PC-3 (cell line): Measurements from ENCODE around the gene EEIG2. TPM values are rescaled to one million over a fixed set of nuclear protein-coding genes. Genes with fewer than 3 reads are reported as not detected.

Experiments used
- ATAC-seq: fragments of 200-7000 bp; cut with Tn5 transposase; 2 replicates; pipeline ENCODE4 v1.9.1; 2020; ENCODE audit warnings: mild to moderate bottlenecking, moderate library complexity
- BruUV-seq: library from RNA; stranded (reverse); fragments of 400-500 nt; replicated peaks from 2 replicates; lab custom pipeline; 2021; lab: Mats Ljungman, UMichigan
- CTCF ChIA-PET: fragments of 300-600 bp; sonication (Branson Sonifier 250); formaldehyde crosslinking; loops from one replicate; lab custom pipeline; 2022; ENCODE audit warnings: antibody characterized with exemption; lab: Charles Lee
- POLR2A ChIA-PET: fragments of 300-600 bp; sonication (Branson Sonifier 250); formaldehyde crosslinking; loops from one replicate; lab custom pipeline; 2022; ENCODE audit warnings: antibody characterized with exemption; ENCODE audit not compliant: unreplicated experiment; lab: Charles Lee
- DNase-seq: peaks from one replicate; pipeline ENCODE4 v3.0.0-alpha.2; 2015
- H2AFZ ChIP-seq: fragments of 300-600 bp; sonication (generic); 2 replicates; pipeline ENCODE4 v1.6.0; 2016; ENCODE audit warnings: antibody characterized with exemption, low read length
- H3F3A ChIP-seq: fragments of 300-600 bp; sonication (generic); one replicate; pipeline ENCODE4 v1.6.0; 2017; ENCODE audit warnings: antibody characterized with exemption, low read length, control low read depth, mild to moderate bottlenecking; ENCODE audit not compliant: unreplicated experiment
- H3K27ac ChIP-seq: fragments of 300-600 bp; sonication (generic); 2 replicates; pipeline ENCODE4 v1.5.1; 2016; ENCODE audit warnings: mild to moderate bottlenecking, low read length
- H3K27me3 ChIP-seq: fragments of 300-600 bp; sonication (generic); 2 replicates; pipeline ENCODE4 v1.6.1; 2016; ENCODE audit warnings: low read length, mixed read lengths
- H3K36me3 ChIP-seq: fragments of 300-600 bp; sonication (generic); 2 replicates; pipeline ENCODE4 v1.6.1; 2016; ENCODE audit warnings: low read depth, mixed run types, low read length, mixed read lengths
- H3K4me1 ChIP-seq: fragments of 300-600 bp; sonication (generic); 2 replicates; pipeline ENCODE4 v1.5.1; 2016; ENCODE audit warnings: low read length; ENCODE audit not compliant: insufficient read depth
- H3K4me2 ChIP-seq: fragments of 300-600 bp; sonication (generic); 2 replicates; pipeline ENCODE4 v1.6.0; 2016; ENCODE audit warnings: low read length
- H3K4me3 ChIP-seq: fragments of 300-600 bp; sonication (generic); 2 replicates; pipeline ENCODE4 v1.5.1; 2016; ENCODE audit warnings: mild to moderate bottlenecking, low read length, mixed read lengths
- H3K79me2 ChIP-seq: fragments of 300-600 bp; sonication (generic); 2 replicates; pipeline ENCODE4 v1.6.1; 2017; ENCODE audit warnings: low read length, mixed read lengths
- H3K9ac ChIP-seq: fragments of 300-600 bp; sonication (generic); 2 replicates; pipeline ENCODE4 v1.6.0; 2016; ENCODE audit warnings: mild to moderate bottlenecking, low read length
- H3K9me2 ChIP-seq: fragments of 300-600 bp; sonication (generic); replicated peaks from 2 replicates; pipeline ENCODE4 v1.6.1; 2016; ENCODE audit warnings: mixed run types, low read length, mixed read lengths
- H3K9me3 ChIP-seq: fragments of 300-600 bp; sonication (generic); 2 replicates; pipeline ENCODE4 v1.6.1; 2016; ENCODE audit warnings: low read length, mixed read lengths
- H4K20me1 ChIP-seq: fragments of 300-600 bp; sonication (generic); 2 replicates; pipeline ENCODE4 v1.6.1; 2016; ENCODE audit warnings: low read length, mixed read lengths
- EZH2 ChIP-seq: fragments of 300-600 bp; sonication (generic); IDR thresholded peaks from one replicate; pipeline ENCODE4 v1.6.1; 2017; ENCODE audit warnings: antibody characterized with exemption, mild to moderate bottlenecking, low read length; ENCODE audit not compliant: unreplicated experiment
- EZH2phosphoT487 ChIP-seq: fragments of 300-600 bp; sonication (generic); IDR thresholded peaks from 2 replicates; pipeline ENCODE4 v1.6.1; 2018; ENCODE audit warnings: mild to moderate bottlenecking, antibody characterized with exemption, low read length, borderline replicate concordance
- intact Hi-C: fragments of 100-400 bp; cut with micrococcal nuclease; formaldehyde crosslinking; loops from 2 replicates; pipeline ENCODE4 v1.9.0; 2023
- total RNA-seq: library from RNA; depleted of rRNA; stranded (reverse); fragments of >200 nt; gene quantifications from 2 replicates; pipeline ENCODE4 v1.2.3, GENCODE V29; 2014
- TF ChIP-seq, protein P1 (sequence below): fragments of 300-600 bp; sonication (generic); conservative IDR thresholded peaks from 2 replicates; pipeline ENCODE4 v1.5.1; 2017; ENCODE audit warnings: antibody characterized with exemption, low read depth, mild to moderate bottlenecking, low read length

EEIG2 gene
- total RNA-seq, 1 experiment from 2014 or later, result 6.2 TPM

DNA sequence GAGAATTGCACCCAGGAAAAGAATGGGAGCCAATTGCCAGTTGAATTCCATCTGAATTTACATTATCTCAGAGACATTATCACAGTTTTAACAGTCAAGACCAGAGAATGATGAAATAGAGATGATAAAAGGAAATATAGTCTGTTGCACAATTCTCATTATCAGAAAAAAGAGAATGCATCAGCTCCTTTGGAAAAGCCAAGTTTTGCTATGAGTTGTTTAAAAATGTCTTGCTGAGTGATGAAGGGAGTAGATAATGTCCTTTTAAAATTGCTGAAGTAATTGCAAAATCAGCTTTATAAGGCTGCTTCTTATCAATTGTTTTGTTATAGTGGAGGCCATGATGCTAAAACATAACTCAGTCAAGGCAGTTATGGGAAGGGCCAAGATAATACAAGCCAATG lies 37.9 kb upstream of the EEIG2 start:
- POLR2A ChIA-PET, result no interaction called here
- H3K4me1 ChIP-seq, result no peaks in the 10 kb centered on the region

DNA sequence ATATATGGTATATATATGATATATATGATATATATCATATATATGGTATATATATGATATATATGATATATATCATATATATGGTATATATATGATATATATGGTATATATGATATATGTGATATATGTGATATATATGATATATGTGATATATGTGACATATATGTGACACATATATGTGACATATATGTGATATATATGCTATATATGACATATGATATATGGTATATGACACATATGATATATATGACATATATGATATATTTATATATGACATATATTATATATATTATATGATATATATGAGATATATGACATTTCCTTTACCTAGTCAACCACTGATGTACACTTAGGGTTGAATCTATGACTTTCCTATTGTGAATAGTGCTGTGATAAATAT lies 36.1 kb upstream of the EEIG2 start:
- no peaks in the 10 kb centered on the region for H3F3A ChIP-seq
- BruUV-seq, result no TSS peak
- DNase-seq (no peak), ATAC-seq (no peak)
- no peak overlapping the region for H3K27ac ChIP-seq
- CTCF ChIA-PET, result no interaction called here
- no peaks in the 10 kb centered on the region for H3K36me3 ChIP-seq
- no peak overlapping the region for H3K9ac ChIP-seq
- H3K9me2 ChIP-seq, result no peaks in the 10 kb centered on the region
- no peak overlapping the region for H3K4me2 ChIP-seq
- H4K20me1 ChIP-seq, result no peaks in the 10 kb centered on the region
- H3K79me2 ChIP-seq, result no peaks in the 10 kb centered on the region
- H3K9me3 ChIP-seq, result no peaks in the 10 kb centered on the region
- intact Hi-C loops, result no loop called here
- TF ChIP-seq EZH2phosphoT487 (no peak), EZH2 (no peak)
- TF ChIP-seq, protein P1, sequence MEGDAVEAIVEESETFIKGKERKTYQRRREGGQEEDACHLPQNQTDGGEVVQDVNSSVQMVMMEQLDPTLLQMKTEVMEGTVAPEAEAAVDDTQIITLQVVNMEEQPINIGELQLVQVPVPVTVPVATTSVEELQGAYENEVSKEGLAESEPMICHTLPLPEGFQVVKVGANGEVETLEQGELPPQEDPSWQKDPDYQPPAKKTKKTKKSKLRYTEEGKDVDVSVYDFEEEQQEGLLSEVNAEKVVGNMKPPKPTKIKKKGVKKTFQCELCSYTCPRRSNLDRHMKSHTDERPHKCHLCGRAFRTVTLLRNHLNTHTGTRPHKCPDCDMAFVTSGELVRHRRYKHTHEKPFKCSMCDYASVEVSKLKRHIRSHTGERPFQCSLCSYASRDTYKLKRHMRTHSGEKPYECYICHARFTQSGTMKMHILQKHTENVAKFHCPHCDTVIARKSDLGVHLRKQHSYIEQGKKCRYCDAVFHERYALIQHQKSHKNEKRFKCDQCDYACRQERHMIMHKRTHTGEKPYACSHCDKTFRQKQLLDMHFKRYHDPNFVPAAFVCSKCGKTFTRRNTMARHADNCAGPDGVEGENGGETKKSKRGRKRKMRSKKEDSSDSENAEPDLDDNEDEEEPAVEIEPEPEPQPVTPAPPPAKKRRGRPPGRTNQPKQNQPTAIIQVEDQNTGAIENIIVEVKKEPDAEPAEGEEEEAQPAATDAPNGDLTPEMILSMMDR, result no peak
- no peak overlapping the region for H3K4me3 ChIP-seq
- peaks cover 15% of the 10 kb centered on the region for H3K27me3 ChIP-seq
- H2AFZ ChIP-seq, result no peak overlapping the region
- POLR2A ChIA-PET, result interaction anchor here (0.6 kb wide), 1 partner anchor 915 kb away, joined by 5 read pairs; no protein-coding TSS in a partner anchor
- no peaks in the 10 kb centered on the region for H3K4me1 ChIP-seq

More for the DNA sequence above, 37.9 kb upstream of the EEIG2 start:
- no peak overlapping the region for H3K4me2 ChIP-seq
- H3K9me3 ChIP-seq, result no peaks in the 10 kb centered on the region
- no peak for TF ChIP-seq EZH2phosphoT487
- TF ChIP-seq, protein P1, result no peak
- TF ChIP-seq EZH2, result no peak
- H3F3A ChIP-seq, result no peaks in the 10 kb centered on the region
- intact Hi-C loops, result no loop called here
- no peak overlapping the region for H3K4me3 ChIP-seq
- no peaks in the 10 kb centered on the region for H4K20me1 ChIP-seq
- no peaks in the 10 kb centered on the region for H3K79me2 ChIP-seq
- no peak for ATAC-seq
- CTCF ChIA-PET, result interaction anchor here (1.1 kb wide), 1 partner anchor 39 kb away, joined by 3 read pairs; no protein-coding TSS in a partner anchor
- no peak overlapping the region for H3K27ac ChIP-seq
- H3K27me3 ChIP-seq, result peaks cover 22% of the 10 kb centered on the region
- no peaks in the 10 kb centered on the region for H3K36me3 ChIP-seq
- H2AFZ ChIP-seq, result no peak overlapping the region
- H3K9ac ChIP-seq, result no peak overlapping the region
- DNase-seq, result no peak
- BruUV-seq, result no TSS peak
- no peaks in the 10 kb centered on the region for H3K9me2 ChIP-seq

DNA sequence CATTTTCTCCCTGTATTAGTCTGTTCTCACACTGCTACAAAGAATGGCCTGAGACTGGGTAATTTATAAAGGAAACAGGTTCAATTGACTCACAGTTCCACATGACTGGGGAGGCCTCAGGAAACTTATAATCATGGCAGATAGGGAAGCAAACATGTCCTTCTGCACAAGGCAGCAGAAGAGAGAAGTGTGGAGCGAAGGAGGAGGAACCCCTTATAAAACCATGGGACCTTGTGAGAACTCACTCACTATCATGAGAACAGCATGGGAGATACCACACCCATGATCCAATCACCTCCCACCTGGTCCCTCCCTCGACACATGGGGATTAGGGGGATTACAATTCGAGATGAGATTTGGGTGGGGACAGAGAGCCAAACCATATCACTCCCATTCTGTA lies 35.2 kb upstream of the EEIG2 start:
- BruUV-seq, result no TSS peak
- CTCF ChIA-PET, result no interaction called here

More for the DNA sequence above, 35.2 kb upstream of the EEIG2 start:
- H3K9me2 ChIP-seq, result no peaks in the 10 kb centered on the region
- no peaks in the 10 kb centered on the region for H4K20me1 ChIP-seq
- peaks cover 9% of the 10 kb centered on the region for H3K27me3 ChIP-seq
- TF ChIP-seq, protein P1, result no peak
- TF ChIP-seq EZH2 (no peak), EZH2phosphoT487 (no peak)
- H3F3A ChIP-seq, result no peaks in the 10 kb centered on the region
- no peak overlapping the region for H3K4me3 ChIP-seq
- H2AFZ ChIP-seq, result no peak overlapping the region
- H3K36me3 ChIP-seq, result no peaks in the 10 kb centered on the region
- no peak overlapping the region for H3K4me2 ChIP-seq
- H3K79me2 ChIP-seq, result no peaks in the 10 kb centered on the region
- no peak for DNase-seq
- no peak for ATAC-seq
- intact Hi-C loops, result loop anchor here (5.0 kb wide), 1 partner anchor 38 kb away; the partner anchor contains the start of gene EEIG2
- no peaks in the 10 kb centered on the region for H3K9me3 ChIP-seq
- H3K9ac ChIP-seq, result no peak overlapping the region
- POLR2A ChIA-PET, result no interaction called here
- no peak overlapping the region for H3K27ac ChIP-seq
- no peaks in the 10 kb centered on the region for H3K4me1 ChIP-seq
